ACC112 (cell line): Measurements from ENCODE around the gene KRT85.

Source experiments
- H2AFZ ChIP-seq: fragments of 200-600 bp; sonication (generic); one replicate; pipeline ENCODE4 v1.6.0; 2017; ENCODE audit warnings: antibody characterized with exemption, low read length; ENCODE audit not compliant: unreplicated experiment
- H3K27ac ChIP-seq: fragments of 200-600 bp; sonication (generic); 2 replicates; pipeline ENCODE4 v1.5.1; 2014; ENCODE audit warnings: low read depth, mild to moderate bottlenecking, antibody characterized with exemption, low read length, moderate library complexity
- H3K27me3 ChIP-seq: fragments of 200-600 bp; sonication (generic); 2 replicates; pipeline ENCODE4 v1.6.1; 2014; ENCODE audit warnings: mild to moderate bottlenecking, antibody characterized with exemption, low read length, moderate library complexity, mixed read lengths; ENCODE audit not compliant: insufficient read depth
- H3K36me3 ChIP-seq: fragments of 200-600 bp; sonication (generic); 2 replicates; pipeline ENCODE4 v1.6.1; 2016; ENCODE audit warnings: mild to moderate bottlenecking, antibody characterized with exemption, low read length, moderate library complexity, mixed read lengths; ENCODE audit not compliant: insufficient read depth
- H3K4me1 ChIP-seq: fragments of 200-600 bp; sonication (generic); one replicate; pipeline ENCODE4 v1.6.1; 2016; ENCODE audit warnings: low read length, mixed read lengths; ENCODE audit not compliant: insufficient read depth, unreplicated experiment, control insufficient read depth
- H3K4me3 ChIP-seq: fragments of 200-600 bp; sonication (generic); 2 replicates; pipeline ENCODE4 v1.5.1; 2014; ENCODE audit warnings: mild to moderate bottlenecking, low read depth, low read length
- H3K79me2 ChIP-seq: fragments of 200-600 bp; sonication (generic); one replicate; pipeline ENCODE4 v1.6.0; 2016; ENCODE audit warnings: low read length; ENCODE audit not compliant: control insufficient read depth, unreplicated experiment, insufficient read depth

KRT85 gene

DNA sequence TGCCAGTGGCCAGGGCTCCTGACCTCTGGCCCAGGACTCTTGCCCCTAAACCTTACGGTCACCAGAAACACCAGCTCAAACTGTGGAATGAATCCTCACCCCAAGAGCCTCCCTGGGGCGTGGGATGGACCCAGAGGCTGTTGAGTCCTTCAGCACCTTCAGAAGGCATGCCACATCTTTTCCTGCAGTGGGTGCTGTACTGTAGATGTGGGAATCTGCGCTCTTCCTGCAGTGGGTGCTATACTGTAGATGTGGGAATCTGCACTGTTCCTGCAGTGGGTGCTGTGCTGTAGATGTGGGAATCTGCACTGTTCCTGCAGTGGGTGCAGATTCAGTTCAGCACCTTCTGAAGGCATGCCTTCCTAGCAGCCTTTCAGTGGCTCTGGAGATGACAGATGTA, 37.7 kb upstream of the KRT85 start:
- no peaks in the 10 kb centered on the region for H3K27me3 ChIP-seq
- H2AFZ ChIP-seq = no peak overlapping the region
- no peaks in the 10 kb centered on the region for H3K79me2 ChIP-seq
- H3K4me3 ChIP-seq = no peak overlapping the region
- no peaks in the 10 kb centered on the region for H3K36me3 ChIP-seq
- H3K4me1 ChIP-seq = no peaks in the 10 kb centered on the region
- no peak overlapping the region for H3K27ac ChIP-seq

DNA sequence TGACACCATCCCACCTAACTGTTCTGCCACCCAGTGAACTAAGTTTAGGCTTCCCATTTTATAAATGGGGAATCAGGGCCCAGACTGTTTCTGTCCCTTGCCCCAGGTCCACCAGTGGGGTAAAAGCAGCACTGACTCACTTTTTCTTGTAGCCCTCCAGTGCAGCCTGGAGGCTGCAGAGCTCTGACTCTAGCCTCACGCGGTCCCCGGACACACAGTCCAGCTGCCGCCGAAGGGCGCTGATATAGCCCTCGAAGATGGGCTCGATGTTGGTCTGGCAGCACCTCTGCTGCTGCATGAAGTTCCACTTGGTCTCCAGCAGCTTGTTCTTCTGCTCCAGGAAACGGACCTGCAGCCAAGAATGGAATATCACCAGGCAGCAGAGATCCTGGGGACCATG, 36.3 kb upstream of the KRT85 start:
- Histone ChIP-seq H3K27ac (no peak overlapping the region), H3K36me3 (no peaks in the 10 kb centered on the region), H3K27me3 (no peaks in the 10 kb centered on the region), H3K79me2 (no peaks in the 10 kb centered on the region), H2AFZ (no peak overlapping the region), H3K4me1 (no peaks in the 10 kb centered on the region), H3K4me3 (no peak overlapping the region)

GRCh38 chr12:52402873-52403540, 35.7 kb upstream of the KRT85 start:
- H3K36me3 ChIP-seq = no peaks in the 10 kb centered on the region
- no peak overlapping the region for H3K4me3 ChIP-seq
- no peak overlapping the region for H2AFZ ChIP-seq
- H3K4me1 ChIP-seq = no peaks in the 10 kb centered on the region
- H3K79me2 ChIP-seq = no peaks in the 10 kb centered on the region
- no peak overlapping the region for H3K27ac ChIP-seq
- no peaks in the 10 kb centered on the region for H3K27me3 ChIP-seq

DNA sequence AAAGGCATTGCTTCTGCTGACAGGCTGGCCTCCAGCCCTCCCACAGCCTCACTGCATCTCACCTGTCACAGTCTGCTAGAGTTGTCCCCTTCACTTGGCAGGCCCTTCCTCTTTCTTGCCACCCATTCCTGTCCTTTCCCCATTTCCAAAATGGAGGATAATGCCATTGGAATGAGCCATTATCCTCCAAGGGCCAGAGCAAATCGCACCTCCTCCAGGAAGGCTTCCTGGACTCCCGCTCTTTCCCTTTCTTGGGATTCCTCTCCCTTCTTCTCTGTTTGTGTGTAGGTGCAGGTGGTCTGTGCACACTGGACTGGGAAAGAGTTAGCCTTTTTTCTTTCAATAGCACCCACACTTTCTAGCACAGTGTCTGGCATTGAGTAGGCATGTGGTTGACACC, 35.1 kb upstream of the KRT85 start:
- Histone ChIP-seq H2AFZ (no peak overlapping the region), H3K36me3 (no peaks in the 10 kb centered on the region), H3K4me1 (no peaks in the 10 kb centered on the region), H3K4me3 (no peak overlapping the region), H3K27ac (no peak overlapping the region), H3K27me3 (no peaks in the 10 kb centered on the region), H3K79me2 (no peaks in the 10 kb centered on the region)

DNA sequence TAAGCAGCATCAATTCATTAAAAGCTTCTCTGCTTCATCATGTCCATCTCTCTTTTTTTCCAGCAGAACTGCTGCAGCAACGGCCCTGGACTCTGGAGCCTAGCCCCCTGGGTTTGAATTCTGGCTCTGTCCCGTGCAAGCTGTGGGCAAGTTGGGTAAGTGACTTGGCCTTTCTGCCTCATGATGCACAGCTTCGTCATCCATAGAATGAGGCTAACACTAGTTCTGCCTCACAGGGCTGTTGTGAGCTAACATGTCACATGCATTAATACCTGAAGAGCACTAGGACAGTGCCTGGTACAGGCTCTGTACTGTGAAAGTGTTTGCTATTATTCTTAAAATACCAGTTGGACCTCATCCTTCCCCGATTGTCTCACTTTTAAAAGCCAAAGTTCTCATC, 34.6 kb upstream of the KRT85 start:
- H3K36me3 ChIP-seq = no peaks in the 10 kb centered on the region
- H3K79me2 ChIP-seq = no peaks in the 10 kb centered on the region
- no peak overlapping the region for H2AFZ ChIP-seq
- no peaks in the 10 kb centered on the region for H3K27me3 ChIP-seq
- H3K4me3 ChIP-seq = no peak overlapping the region
- H3K27ac ChIP-seq = no peak overlapping the region
- H3K4me1 ChIP-seq = no peaks in the 10 kb centered on the region

GRCh38 chr12:52401526-52401925, 34.2 kb upstream of the KRT85 start:
- H3K4me3 ChIP-seq = no peak overlapping the region
- no peak overlapping the region for H2AFZ ChIP-seq
- no peaks in the 10 kb centered on the region for H3K27me3 ChIP-seq
- peaks cover 3% of the 10 kb centered on the region for H3K4me1 ChIP-seq
- no peaks in the 10 kb centered on the region for H3K36me3 ChIP-seq
- H3K27ac ChIP-seq = no peak overlapping the region
- no peaks in the 10 kb centered on the region for H3K79me2 ChIP-seq

GRCh38 chr12:52400906-52401305, 33.6 kb upstream of the KRT85 start:
- no peaks in the 10 kb centered on the region for H3K36me3 ChIP-seq
- no peaks in the 10 kb centered on the region for H3K27me3 ChIP-seq
- no peaks in the 10 kb centered on the region for H3K79me2 ChIP-seq
- H3K27ac ChIP-seq = no peak overlapping the region
- no peak overlapping the region for H2AFZ ChIP-seq
- peaks cover 9% of the 10 kb centered on the region for H3K4me1 ChIP-seq
- no peak overlapping the region for H3K4me3 ChIP-seq

- Histone ChIP-seq H3K36me3 (no peaks in the 10 kb centered on the region), H3K4me1 (peaks cover 9% of the 10 kb centered on the region), H2AFZ (no peak overlapping the region), H3K27me3 (no peaks in the 10 kb centered on the region), H3K27ac (no peak overlapping the region), H3K4me3 (no peak overlapping the region), H3K79me2 (no peaks in the 10 kb centered on the region)
Observed at GRCh38 chr12:52399756-52400155, 32.5 kb upstream of the KRT85 start.

GRCh38 chr12:52398176-52398575, 30.9 kb upstream of the KRT85 start:
- H2AFZ ChIP-seq = no peak overlapping the region

GRCh38 chr12:52396656-52397055, 29.4 kb upstream of the KRT85 start:
- no peaks in the 10 kb centered on the region for H3K79me2 ChIP-seq
- no peak overlapping the region for H3K4me3 ChIP-seq
- H3K27ac ChIP-seq = no peak overlapping the region
- no peaks in the 10 kb centered on the region for H3K27me3 ChIP-seq
- no peaks in the 10 kb centered on the region for H3K36me3 ChIP-seq
- peaks cover 11% of the 10 kb centered on the region for H3K4me1 ChIP-seq
- no peak overlapping the region for H2AFZ ChIP-seq

More at GRCh38 chr12:52398176-52398575, 30.9 kb upstream of the KRT85 start:
- Histone ChIP-seq H3K36me3 (no peaks in the 10 kb centered on the region), H3K4me3 (no peak overlapping the region), H3K4me1 (peaks cover 9% of the 10 kb centered on the region), H3K79me2 (no peaks in the 10 kb centered on the region), H3K27ac (no peak overlapping the region), H3K27me3 (no peaks in the 10 kb centered on the region)

- Histone ChIP-seq H3K4me1 (peaks cover 19% of the 10 kb centered on the region), H3K79me2 (no peaks in the 10 kb centered on the region), H3K27me3 (no peaks in the 10 kb centered on the region), H2AFZ (no peak overlapping the region), H3K36me3 (no peaks in the 10 kb centered on the region), H3K4me3 (no peak overlapping the region), H3K27ac (no peak overlapping the region)
Observed at GRCh38 chr12:52395761-52396434, 28.6 kb upstream of the KRT85 start.
